WTC11 (cell line): ENCODE measurements around the gene PPEF1. TPM values are rescaled to one million over a fixed set of nuclear protein-coding genes. Genes with fewer than 3 reads are reported as not detected.
A peak's percentile ranks its signal among the peaks of the same experiment; 100 is the strongest.

Experiments
- ATAC-seq: fragments of 200-7000 bp; cut with Tn5 transposase; 2 replicates; pipeline ENCODE4 v1.10.0; 2021; ENCODE audit warnings: mild to moderate bottlenecking, moderate library complexity
- CTCF ChIA-PET: fragments of 300-600 bp; sonication (Branson Sonifier 250); formaldehyde crosslinking; loops from one replicate; lab custom pipeline; 2021; ENCODE audit warnings: antibody characterized with exemption; lab: Charles Lee
- POLR2A ChIA-PET: fragments of 350-600 bp; sonication (Branson Sonifier 250); formaldehyde crosslinking; loops from one replicate; lab custom pipeline; 2021; ENCODE audit warnings: antibody characterized with exemption; lab: Charles Lee
- DNase-seq: peaks from one replicate; pipeline ENCODE4 v3.0.0; 2021; ENCODE audit warnings: low spot score
- H3K27ac Mint-ChIP-seq: 2 replicates; pipeline ENCODE4 v1.8.0; 2021; ENCODE audit warnings: mixed read lengths
- H3K27me3 Mint-ChIP-seq: 2 replicates; pipeline ENCODE4 v1.8.0; 2021; ENCODE audit warnings: low read depth, mild to moderate bottlenecking, moderate library complexity, mixed read lengths
- H3K36me3 Mint-ChIP-seq: 2 replicates; pipeline ENCODE4 v1.8.0; 2021; ENCODE audit warnings: mixed read lengths
- H3K4me1 Mint-ChIP-seq: 2 replicates; pipeline ENCODE4 v1.8.0; 2022; ENCODE audit warnings: mixed read lengths
- H3K4me3 Mint-ChIP-seq: 2 replicates; pipeline ENCODE4 v1.8.0; 2021; ENCODE audit warnings: mild to moderate bottlenecking, moderate library complexity, mixed read lengths
- H3K9me3 Mint-ChIP-seq: 2 replicates; pipeline ENCODE4 v1.8.0; 2021; ENCODE audit warnings: mixed read lengths
- ARID4B ChIP-seq: sonication (generic); formaldehyde crosslinking; IDR thresholded peaks from 2 replicates; pipeline ENCODE4 v1.8.0; 2023; ENCODE audit warnings: missing genetic modification reagents, mild to moderate bottlenecking, borderline replicate concordance
- ATF3 ChIP-seq: sonication (generic); formaldehyde crosslinking; conservative IDR thresholded peaks from 2 replicates; pipeline ENCODE4 v1.8.1; 2022; ENCODE audit warnings: mild to moderate bottlenecking, missing genetic modification reagents
- EMX1 ChIP-seq: fragments of 250-450 bp; sonication (Bioruptor Pico); IDR thresholded peaks from 2 replicates; pipeline ENCODE4 v1.8.0; 2021; ENCODE audit warnings: mild to moderate bottlenecking
- ETV6 ChIP-seq: sonication (generic); formaldehyde crosslinking; IDR thresholded peaks from 2 replicates; pipeline ENCODE4 v1.8.1; 2022; ENCODE audit warnings: mild to moderate bottlenecking, missing genetic modification reagents
- IRF2 ChIP-seq: sonication (generic); formaldehyde crosslinking; IDR thresholded peaks from 2 replicates; pipeline ENCODE4 v1.8.0; 2022; ENCODE audit warnings: low read depth, missing genetic modification reagents, borderline replicate concordance
- NR1H2 ChIP-seq: sonication (generic); formaldehyde crosslinking; IDR thresholded peaks from 2 replicates; pipeline ENCODE4 v1.9.0; 2021; ENCODE audit warnings: mild to moderate bottlenecking, moderate library complexity, missing genetic modification reagents
- PREB ChIP-seq: sonication (generic); formaldehyde crosslinking; IDR thresholded peaks from 2 replicates; pipeline ENCODE4 v1.8.1; 2022; ENCODE audit warnings: mild to moderate bottlenecking, missing genetic modification reagents, moderate library complexity, borderline replicate concordance
- SMAD4 ChIP-seq: sonication (generic); formaldehyde crosslinking; IDR thresholded peaks from 2 replicates; pipeline ENCODE4 v1.8.0; 2022; ENCODE audit warnings: mild to moderate bottlenecking, missing genetic modification reagents
- SOX15 ChIP-seq: fragments of 250-450 bp; sonication (Bioruptor Pico); IDR thresholded peaks from 2 replicates; pipeline ENCODE4 v1.9.0; 2021; ENCODE audit warnings: mild to moderate bottlenecking
- TEAD1 ChIP-seq: sonication (generic); formaldehyde crosslinking; IDR thresholded peaks from 2 replicates; pipeline ENCODE4 v1.8.0; 2022; ENCODE audit warnings: mild to moderate bottlenecking, missing genetic modification reagents
- ZMAT4 ChIP-seq: fragments of 250-450 bp; sonication (Bioruptor Pico); IDR thresholded peaks from 2 replicates; pipeline ENCODE4 v1.9.0; 2021; ENCODE audit warnings: mild to moderate bottlenecking
- ZNF317 ChIP-seq: sonication (generic); formaldehyde crosslinking; IDR thresholded peaks from 2 replicates; pipeline ENCODE4 v1.8.1; 2023; ENCODE audit warnings: low read depth, mild to moderate bottlenecking, moderate library complexity, missing genetic modification reagents, borderline replicate concordance
- ZNF396 ChIP-seq: fragments of 250-450 bp; sonication (Bioruptor Pico); IDR thresholded peaks from 2 replicates; pipeline ENCODE4 v1.8.0; 2021; ENCODE audit warnings: mild to moderate bottlenecking, moderate library complexity, borderline replicate concordance
- ZNF416 ChIP-seq: fragments of 250-450 bp; sonication (Bioruptor Pico); IDR thresholded peaks from 2 replicates; pipeline ENCODE4 v1.9.0; 2021; ENCODE audit warnings: mild to moderate bottlenecking, inconsistent platforms
- ZNF671 ChIP-seq: fragments of 250-450 bp; sonication (Bioruptor Pico); IDR thresholded peaks from 2 replicates; pipeline ENCODE4 v1.8.0; 2021; ENCODE audit warnings: mild to moderate bottlenecking
- total RNA-seq: library from RNA; stranded (reverse); gene quantifications from 3 replicates; pipeline ENCODE4 v1.2.3, GENCODE V29; 2021
- TF ChIP-seq, protein P1 (sequence below): sonication (generic); formaldehyde crosslinking; IDR thresholded peaks from 2 replicates; pipeline ENCODE4 v1.8.1; 2023; ENCODE audit warnings: mild to moderate bottlenecking, missing genetic modification reagents, moderate library complexity
- TF ChIP-seq, protein P2 (sequence below): sonication (generic); formaldehyde crosslinking; IDR thresholded peaks from 2 replicates; pipeline ENCODE4 v1.8.0; 2022; ENCODE audit warnings: mild to moderate bottlenecking, missing genetic modification reagents

Gene PPEF1
- total RNA-seq, 1 experiment from 2014 or later = 0.31 TPM

DNA sequence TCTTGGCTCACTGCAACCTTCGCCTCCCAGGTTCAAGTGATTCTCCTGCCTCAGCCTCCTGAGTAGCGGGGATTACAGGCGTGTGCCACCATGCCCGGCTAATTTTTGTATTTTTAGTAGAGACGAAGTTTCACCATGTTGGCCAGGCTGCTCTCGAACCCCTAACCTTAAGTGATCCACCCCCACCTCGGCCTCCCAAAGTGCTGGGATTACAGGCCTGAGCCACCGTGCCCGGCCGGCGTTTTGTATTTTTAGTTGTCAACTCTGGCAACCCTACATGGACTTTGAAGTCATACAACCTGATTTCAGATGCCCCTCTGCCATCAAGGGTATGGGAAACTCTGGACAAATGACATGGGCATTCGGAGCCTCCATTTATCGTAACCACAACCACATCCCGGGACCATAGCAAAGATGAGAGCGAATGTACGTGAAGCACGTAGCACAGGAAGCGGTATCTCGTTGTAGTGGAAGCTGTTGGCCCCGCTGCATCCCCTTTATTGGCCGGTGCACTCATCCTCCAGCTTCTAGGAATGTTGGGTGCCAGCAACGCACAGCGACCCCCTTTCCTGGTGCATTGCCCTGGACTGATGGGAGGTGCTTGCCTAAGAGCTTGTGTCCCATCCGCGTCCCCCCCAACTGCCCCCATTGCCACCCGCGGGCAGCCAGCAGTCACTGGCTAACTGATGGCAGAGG lies 167.3 kb downstream of the PPEF1 start:
- Mint-ChIP-seq H3K27me3 (no peaks in the 10 kb centered on the region; the same call in 1 of the 2 replicates), H3K27ac (no peak overlapping the region), H3K4me3 (no peak overlapping the region), H3K9me3 (no peaks in the 10 kb centered on the region), H3K36me3 (no peaks in the 10 kb centered on the region), H3K4me1 (no peaks in the 10 kb centered on the region; the same call in 1 of the 2 replicates)
- ATAC-seq = no peak
- CTCF ChIA-PET = interaction anchor here (0.8 kb wide), 1 partner anchor 12 kb away, joined by 3 read pairs; no protein-coding TSS in a partner anchor
- TF ChIP-seq TEAD1 (CRISPR knock-in tag) (no peak), ZNF396 (CRISPR knock-in tag) (no peak), ZNF416 (CRISPR knock-in tag) (no peak), ETV6 (CRISPR knock-in tag) (no peak), ZNF317 (CRISPR knock-in tag) (no peak), IRF2 (CRISPR knock-in tag) (no peak)
- no peak for DNase-seq
- POLR2A ChIA-PET = interaction anchor here (0.7 kb wide), 1 partner anchor 991 kb away, joined by 3 read pairs; no protein-coding TSS in a partner anchor

DNA sequence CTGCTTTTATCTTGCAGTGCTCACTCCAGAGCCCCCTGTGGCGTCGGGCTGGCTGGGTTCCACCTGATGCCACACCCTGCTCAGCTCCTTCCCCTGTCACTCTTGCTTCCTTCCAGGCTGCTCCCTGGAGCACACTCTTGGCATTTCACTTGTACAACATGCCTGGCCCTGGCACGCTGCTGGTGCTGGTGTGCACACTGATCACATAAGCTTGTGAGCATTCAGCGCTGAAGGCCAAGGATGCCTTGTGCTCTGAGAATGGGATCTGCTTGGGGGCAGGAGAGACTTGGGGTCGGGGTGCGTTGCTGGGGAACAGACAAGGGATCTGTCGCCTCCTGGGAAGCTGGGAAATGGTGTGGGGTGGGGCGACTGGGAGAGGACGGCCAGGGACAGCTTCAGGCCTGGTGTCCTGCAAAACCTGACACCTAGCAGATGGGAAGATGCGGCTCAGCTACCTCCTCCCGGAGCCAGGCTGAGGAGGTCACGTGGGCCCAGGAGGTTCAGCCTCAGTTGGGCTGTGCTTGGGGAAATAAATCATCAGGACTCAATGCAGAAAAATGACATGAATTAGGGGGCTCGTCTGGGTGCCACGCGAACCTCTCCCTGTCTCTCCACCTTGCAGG lies 167.9 kb downstream of the PPEF1 start:
- DNase-seq = no peak
- CTCF ChIA-PET = interaction anchor here (0.8 kb wide), 1 partner anchor 12 kb away, joined by 3 read pairs; no protein-coding TSS in a partner anchor
- POLR2A ChIA-PET = interaction anchor here (0.7 kb wide), 1 partner anchor 992 kb away, joined by 3 read pairs; no protein-coding TSS in a partner anchor
- ATAC-seq = no peak
- H3K36me3 Mint-ChIP-seq = no peaks in the 10 kb centered on the region
- TF ChIP-seq ATF3 (CRISPR knock-in tag) (no peak), PREB (no peak), IRF2 (CRISPR knock-in tag) (no peak)
- TF ChIP-seq, protein P1, sequence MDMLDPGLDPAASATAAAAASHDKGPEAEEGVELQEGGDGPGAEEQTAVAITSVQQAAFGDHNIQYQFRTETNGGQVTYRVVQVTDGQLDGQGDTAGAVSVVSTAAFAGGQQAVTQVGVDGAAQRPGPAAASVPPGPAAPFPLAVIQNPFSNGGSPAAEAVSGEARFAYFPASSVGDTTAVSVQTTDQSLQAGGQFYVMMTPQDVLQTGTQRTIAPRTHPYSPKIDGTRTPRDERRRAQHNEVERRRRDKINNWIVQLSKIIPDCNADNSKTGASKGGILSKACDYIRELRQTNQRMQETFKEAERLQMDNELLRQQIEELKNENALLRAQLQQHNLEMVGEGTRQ (CRISPR knock-in tag) = 0 out of 2 replicates have a peak, but pooled peaks have one; percentile 9
- TF ChIP-seq, all 79 proteins: peak for 1
- Mint-ChIP-seq H3K4me3 (no peak overlapping the region), H3K27me3 (no peaks in the 10 kb centered on the region; the same call in 1 of the 2 replicates), H3K4me1 (no peaks in the 10 kb centered on the region; the same call in 1 of the 2 replicates), H3K27ac (no peak overlapping the region), H3K9me3 (no peaks in the 10 kb centered on the region)

DNA sequence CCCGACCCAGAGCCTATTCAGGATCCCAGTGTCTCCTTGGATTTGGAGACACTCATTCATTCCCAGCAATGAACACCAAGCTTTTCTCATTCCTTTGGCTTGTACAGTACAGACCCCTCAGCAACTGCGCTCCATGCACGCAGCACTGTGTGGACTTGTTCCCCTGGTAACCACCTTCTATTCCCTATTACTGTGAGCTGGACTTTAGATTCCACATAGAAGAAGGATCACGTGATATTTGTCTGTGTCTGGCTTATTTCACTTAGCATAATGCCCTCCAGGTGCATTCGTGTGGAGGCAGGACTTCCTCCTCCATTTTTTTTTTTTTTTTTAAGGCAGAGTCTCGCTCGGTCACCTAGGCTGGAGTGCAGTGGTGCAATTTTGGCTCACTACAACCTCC lies 170.0 kb downstream of the PPEF1 start:
- no peak for ATAC-seq
- TF ChIP-seq SOX15 (CRISPR knock-in tag) (no peak), EMX1 (no peak), ARID4B (CRISPR knock-in tag) (no peak), ZMAT4 (no peak), ZNF671 (no peak), ZNF396 (CRISPR knock-in tag) (no peak), NR1H2 (no peak), SMAD4 (CRISPR knock-in tag) (no peak)
- TF ChIP-seq, protein P2, sequence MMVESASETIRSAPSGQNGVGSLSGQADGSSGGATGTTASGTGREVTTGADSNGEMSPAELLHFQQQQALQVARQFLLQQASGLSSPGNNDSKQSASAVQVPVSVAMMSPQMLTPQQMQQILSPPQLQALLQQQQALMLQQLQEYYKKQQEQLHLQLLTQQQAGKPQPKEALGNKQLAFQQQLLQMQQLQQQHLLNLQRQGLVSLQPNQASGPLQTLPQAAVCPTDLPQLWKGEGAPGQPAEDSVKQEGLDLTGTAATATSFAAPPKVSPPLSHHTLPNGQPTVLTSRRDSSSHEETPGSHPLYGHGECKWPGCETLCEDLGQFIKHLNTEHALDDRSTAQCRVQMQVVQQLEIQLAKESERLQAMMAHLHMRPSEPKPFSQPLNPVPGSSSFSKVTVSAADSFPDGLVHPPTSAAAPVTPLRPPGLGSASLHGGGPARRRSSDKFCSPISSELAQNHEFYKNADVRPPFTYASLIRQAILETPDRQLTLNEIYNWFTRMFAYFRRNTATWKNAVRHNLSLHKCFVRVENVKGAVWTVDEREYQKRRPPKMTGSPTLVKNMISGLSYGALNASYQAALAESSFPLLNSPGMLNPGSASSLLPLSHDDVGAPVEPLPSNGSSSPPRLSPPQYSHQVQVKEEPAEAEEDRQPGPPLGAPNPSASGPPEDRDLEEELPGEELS (CRISPR knock-in tag) = no peak

More for the DNA sequence above, 170.0 kb downstream of the PPEF1 start:
- Mint-ChIP-seq H3K9me3 (peaks cover 3% of the 10 kb centered on the region; the same call in 1 of the 2 replicates), H3K27ac (no peak overlapping the region), H3K4me1 (no peaks in the 10 kb centered on the region; the same call in 1 of the 2 replicates), H3K36me3 (no peaks in the 10 kb centered on the region), H3K4me3 (no peak overlapping the region), H3K27me3 (no peaks in the 10 kb centered on the region; the same call in 1 of the 2 replicates)
- ChIA-PET CTCF (interaction anchor here (0.6 kb wide), 1 partner anchor 228 kb away, joined by 3 read pairs; no protein-coding TSS in a partner anchor), POLR2A (no interaction called here)
- no peak for DNase-seq
